Endothelial cell (in vitro differentiated cells): ENCODE results near the gene ANKRD13C. TPM values are rescaled to one million over a fixed set of nuclear protein-coding genes. Genes with fewer than 3 reads are reported as not detected.

ENCODE experiments used
- DNase-seq: peaks from one replicate; pipeline ENCODE4 v3.0.0; 2021; ENCODE audit warnings: low spot score
- H3K27ac Mint-ChIP-seq: one replicate; pipeline ENCODE4 v1.8.0; 2021; ENCODE audit warnings: mixed read lengths, inconsistent platforms; ENCODE audit not compliant: unreplicated experiment
- H3K27me3 Mint-ChIP-seq: one replicate; pipeline ENCODE4 v1.8.0; 2021; ENCODE audit warnings: mild to moderate bottlenecking, moderate library complexity, mixed read lengths, inconsistent platforms; ENCODE audit not compliant: unreplicated experiment
- H3K36me3 Mint-ChIP-seq: one replicate; pipeline ENCODE4 v1.8.0; 2021; ENCODE audit warnings: mild to moderate bottlenecking, low read depth, mixed read lengths, inconsistent platforms; ENCODE audit not compliant: unreplicated experiment
- H3K4me1 Mint-ChIP-seq: one replicate; pipeline ENCODE4 v1.8.0; 2021; ENCODE audit warnings: mild to moderate bottlenecking, mixed read lengths, inconsistent platforms; ENCODE audit not compliant: unreplicated experiment
- H3K4me3 Mint-ChIP-seq: one replicate; pipeline ENCODE4 v1.8.0; 2021; ENCODE audit warnings: mild to moderate bottlenecking, mixed read lengths, inconsistent platforms; ENCODE audit not compliant: unreplicated experiment
- H3K9me3 Mint-ChIP-seq: one replicate; pipeline ENCODE4 v1.8.0; 2021; ENCODE audit warnings: mixed read lengths, inconsistent platforms; ENCODE audit not compliant: unreplicated experiment
- total RNA-seq: library from RNA; stranded (reverse); fragmentation: NEBNext Ultra II Directional; extraction: Animal tissue kit (Norgen Biotek cat#: 25700); gene quantifications from one replicate; pipeline ENCODE4 v1.2.1, GENCODE V29; 2021; ENCODE audit not compliant: unreplicated experiment
- TF ChIP-seq, protein P1 (sequence below): fragments of 200-600 bp; sonication (generic); IDR thresholded peaks from one replicate; pipeline ENCODE4 v1.5.0; 2021; ENCODE audit warnings: antibody characterized with exemption; ENCODE audit not compliant: unreplicated experiment

Gene ANKRD13C
- total RNA-seq, 1 donor from 2014 or later = 20.9 TPM

GRCh38 chr1:70224954-70225353 is 129.6 kb downstream of the ANKRD13C start:
- H3K4me3 Mint-ChIP-seq = peak overlapping the region; percentile 33
- TF ChIP-seq, protein P1, sequence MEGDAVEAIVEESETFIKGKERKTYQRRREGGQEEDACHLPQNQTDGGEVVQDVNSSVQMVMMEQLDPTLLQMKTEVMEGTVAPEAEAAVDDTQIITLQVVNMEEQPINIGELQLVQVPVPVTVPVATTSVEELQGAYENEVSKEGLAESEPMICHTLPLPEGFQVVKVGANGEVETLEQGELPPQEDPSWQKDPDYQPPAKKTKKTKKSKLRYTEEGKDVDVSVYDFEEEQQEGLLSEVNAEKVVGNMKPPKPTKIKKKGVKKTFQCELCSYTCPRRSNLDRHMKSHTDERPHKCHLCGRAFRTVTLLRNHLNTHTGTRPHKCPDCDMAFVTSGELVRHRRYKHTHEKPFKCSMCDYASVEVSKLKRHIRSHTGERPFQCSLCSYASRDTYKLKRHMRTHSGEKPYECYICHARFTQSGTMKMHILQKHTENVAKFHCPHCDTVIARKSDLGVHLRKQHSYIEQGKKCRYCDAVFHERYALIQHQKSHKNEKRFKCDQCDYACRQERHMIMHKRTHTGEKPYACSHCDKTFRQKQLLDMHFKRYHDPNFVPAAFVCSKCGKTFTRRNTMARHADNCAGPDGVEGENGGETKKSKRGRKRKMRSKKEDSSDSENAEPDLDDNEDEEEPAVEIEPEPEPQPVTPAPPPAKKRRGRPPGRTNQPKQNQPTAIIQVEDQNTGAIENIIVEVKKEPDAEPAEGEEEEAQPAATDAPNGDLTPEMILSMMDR = no peak

GRCh38 chr1:70222716-70223235 is 131.7 kb downstream of the ANKRD13C start:
- TF ChIP-seq, protein P1 = no peak
- no peak for DNase-seq
- Mint-ChIP-seq H3K9me3 (no peaks in the 10 kb centered on the region), H3K36me3 (peaks cover 14% of the 10 kb centered on the region), H3K4me1 (peaks cover 44% of the 10 kb centered on the region), H3K27me3 (peaks cover 2% of the 10 kb centered on the region), H3K4me3 (peak overlapping the region; percentile 90), H3K27ac (peak overlapping the region; percentile 95)

More at GRCh38 chr1:70224954-70225353, 129.6 kb downstream of the ANKRD13C start:
- Mint-ChIP-seq H3K9me3 (no peaks in the 10 kb centered on the region), H3K27ac (peak overlapping the region; percentile 16), H3K36me3 (peaks cover 14% of the 10 kb centered on the region), H3K27me3 (peaks cover 2% of the 10 kb centered on the region), H3K4me1 (peaks cover 42% of the 10 kb centered on the region)
- DNase-seq = no peak

DNA sequence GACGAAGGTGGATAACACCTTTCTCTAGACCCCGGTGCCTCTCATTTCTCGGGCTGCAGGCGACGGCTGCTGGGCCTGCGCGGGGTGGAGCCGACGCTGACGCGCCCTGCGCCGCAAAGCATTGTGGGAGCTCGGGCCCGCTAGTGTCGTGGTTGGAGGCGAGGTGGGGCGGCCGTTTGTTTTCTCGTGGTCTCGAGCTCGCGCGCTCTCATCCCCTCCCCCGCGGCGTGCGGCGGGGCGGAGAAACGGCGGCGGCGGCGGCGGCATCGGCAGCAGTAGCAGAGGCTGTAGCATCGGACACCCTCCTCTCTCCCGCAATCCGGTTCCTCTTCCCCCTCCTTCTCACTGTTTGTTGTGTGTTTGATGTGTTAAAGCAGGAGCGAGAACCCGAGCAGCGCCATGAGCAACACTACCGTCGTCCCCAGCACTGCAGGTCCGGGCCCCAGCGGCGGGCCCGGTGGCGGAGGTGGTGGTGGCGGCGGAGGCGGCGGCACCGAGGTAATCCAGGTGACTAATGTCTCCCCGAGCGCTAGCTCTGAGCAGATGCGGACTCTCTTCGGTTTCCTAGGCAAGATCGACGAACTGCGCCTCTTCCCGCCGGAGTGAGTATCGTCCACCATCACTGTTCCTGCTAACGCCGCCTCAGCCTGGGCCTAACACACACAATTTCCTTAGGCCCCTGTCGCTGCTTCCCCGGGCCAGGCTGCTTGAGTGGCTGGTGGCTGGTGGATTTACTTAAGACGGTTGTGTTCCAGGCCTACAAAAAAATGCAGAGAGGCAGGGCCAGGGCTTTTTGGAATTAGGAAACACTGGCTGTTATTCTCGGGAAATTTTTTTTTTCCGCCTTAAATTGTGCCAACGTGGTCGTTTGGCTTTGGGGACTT is 133.0 kb downstream of the ANKRD13C start, which contains the start of gene SRSF11:
TSS of gene SRSF11 (plus strand) at position 143 of the 884 bp plus-strand sequence. CDS start at position 400, 257 bp downstream.
- Mint-ChIP-seq H3K27ac (peak within 1 kb of the TSS; percentile 95), H3K27me3 (peaks cover 2% of the 10 kb centered on the region), H3K36me3 (peaks cover 17% of the 10 kb centered on the region), H3K9me3 (no peaks in the 10 kb centered on the region), H3K4me3 (peak within 1 kb of the TSS; percentile 90), H3K4me1 (peaks cover 46% of the 10 kb centered on the region)
- DNase-seq = peak; percentile 99
- TF ChIP-seq, protein P1 = no peak

- Mint-ChIP-seq H3K27me3 (peaks cover 2% of the 10 kb centered on the region), H3K4me1 (peaks cover 45% of the 10 kb centered on the region), H3K4me3 (peak overlapping the region; percentile 90), H3K9me3 (no peaks in the 10 kb centered on the region), H3K36me3 (peaks cover 17% of the 10 kb centered on the region), H3K27ac (peak overlapping the region; percentile 95)
- TF ChIP-seq, protein P1 = no peak
- DNase-seq = no peak
These were observed 133.8 kb downstream of the ANKRD13C start for GRCh38 chr1:70220517-70221237.
